Measurements from ENCODE around the gene MRO.
"Not testable (repeated sequence)": the region's sequence is repeated elsewhere in the genome, so short reads cannot be mapped to it uniquely, and the experiment has no call there.

MRO gene

DNA sequence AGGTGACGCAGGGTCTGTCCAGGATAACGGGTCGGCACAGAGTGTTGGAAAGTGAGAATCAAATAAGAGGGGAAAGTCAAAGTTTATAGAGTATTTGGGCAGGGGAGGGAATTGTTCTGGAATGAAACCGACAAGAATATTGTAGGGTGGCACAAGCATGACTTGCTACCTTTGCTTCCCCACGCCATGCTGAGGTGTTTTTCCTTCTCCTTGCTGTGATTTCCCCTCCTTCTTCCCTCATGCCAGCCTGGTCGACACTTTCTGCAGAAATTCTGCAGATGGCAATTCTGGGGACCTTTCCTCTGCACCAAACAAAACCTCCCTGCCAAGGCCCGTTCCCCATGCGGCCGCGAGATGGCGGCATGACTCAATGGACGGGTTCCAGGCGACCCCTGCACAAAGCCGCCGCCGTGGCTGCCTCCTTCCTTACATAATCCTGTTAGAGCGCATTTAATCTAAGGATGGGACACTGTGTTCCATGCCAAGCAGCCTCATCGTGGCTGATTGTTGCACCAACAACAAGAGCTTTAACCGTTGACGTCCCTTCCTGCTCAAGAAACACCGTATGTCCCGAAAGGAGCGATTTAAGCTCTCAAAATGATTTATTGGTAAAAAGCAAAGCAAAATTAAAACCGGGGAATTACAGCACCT lies at the start of gene MRO:
Gene MRO, minus strand, starts transcription at position 289 of the 651 bp plus-strand sequence. CDS start 10,616 bp downstream, outside the sequence.
- Histone ChIP-seq H3K27me3 (ENCODE audit: control insufficient read depth, insufficient read depth, low read length) (peaks cover 3% of the 10 kb centered on the region), H3K4me1 (ENCODE audit: control insufficient read depth, insufficient read depth, low read length) (peaks cover 20% of the 10 kb centered on the region), H3K9me3 (ENCODE audit: control insufficient read depth, insufficient read depth, low read length) (no peaks in the 10 kb centered on the region), H3K9ac (ENCODE audit: low read depth, low read length) (no peak within 1 kb of the TSS), H3K36me3 (ENCODE audit: control insufficient read depth, insufficient read depth, low read length) (no peaks in the 10 kb centered on the region), H3K4me3 (ENCODE audit: low read depth, low read length) (peak within 1 kb of the TSS; percentile 51)

DNA sequence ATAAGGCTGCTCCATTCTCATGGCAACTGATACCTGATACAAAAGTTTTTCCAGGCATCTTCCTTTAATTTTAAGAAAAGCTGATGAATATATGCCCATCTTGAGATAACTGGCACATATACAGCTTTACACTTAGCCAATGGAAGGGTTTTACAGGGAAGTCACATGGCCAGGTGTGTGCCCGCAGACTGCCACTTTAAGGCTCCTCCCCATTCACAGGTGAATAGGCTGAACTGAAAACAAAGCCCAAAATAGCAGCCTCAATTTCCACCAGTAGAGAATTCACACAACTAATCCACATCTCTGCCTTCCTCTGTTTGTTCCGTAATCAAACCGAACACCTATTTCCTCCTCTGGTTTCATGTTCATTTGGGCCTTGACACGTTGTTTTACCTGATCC lies 49.3 kb upstream of the MRO start:
- Histone ChIP-seq H3K9ac (ENCODE audit: low read depth, low read length) (no peak overlapping the region), H3K9me3 (ENCODE audit: control insufficient read depth, insufficient read depth, low read length) (no peaks in the 10 kb centered on the region), H3K4me1 (ENCODE audit: control insufficient read depth, insufficient read depth, low read length) (peaks cover 3% of the 10 kb centered on the region)

GRCh38 chr18:50866765-50867164 lies 46.9 kb upstream of the MRO start:
- Histone ChIP-seq H3K4me1 (ENCODE audit: control insufficient read depth, insufficient read depth, low read length) (no peaks in the 10 kb centered on the region), H3K27me3 (ENCODE audit: control insufficient read depth, insufficient read depth, low read length) (no peaks in the 10 kb centered on the region), H3K4me3 (ENCODE audit: low read depth, low read length) (no peak overlapping the region), H3K9ac (ENCODE audit: low read depth, low read length) (no peak overlapping the region), H3K9me3 (ENCODE audit: control insufficient read depth, insufficient read depth, low read length) (no peaks in the 10 kb centered on the region), H3K36me3 (ENCODE audit: control insufficient read depth, insufficient read depth, low read length) (no peaks in the 10 kb centered on the region)

More for the DNA sequence above, 49.3 kb upstream of the MRO start:
- H3K36me3 ChIP-seq (ENCODE audit: control insufficient read depth, insufficient read depth, low read length) = no peaks in the 10 kb centered on the region
- H3K4me3 ChIP-seq (ENCODE audit: low read depth, low read length) = no peak overlapping the region
- no peaks in the 10 kb centered on the region for H3K27me3 ChIP-seq (ENCODE audit: control insufficient read depth, insufficient read depth, low read length)

DNA sequence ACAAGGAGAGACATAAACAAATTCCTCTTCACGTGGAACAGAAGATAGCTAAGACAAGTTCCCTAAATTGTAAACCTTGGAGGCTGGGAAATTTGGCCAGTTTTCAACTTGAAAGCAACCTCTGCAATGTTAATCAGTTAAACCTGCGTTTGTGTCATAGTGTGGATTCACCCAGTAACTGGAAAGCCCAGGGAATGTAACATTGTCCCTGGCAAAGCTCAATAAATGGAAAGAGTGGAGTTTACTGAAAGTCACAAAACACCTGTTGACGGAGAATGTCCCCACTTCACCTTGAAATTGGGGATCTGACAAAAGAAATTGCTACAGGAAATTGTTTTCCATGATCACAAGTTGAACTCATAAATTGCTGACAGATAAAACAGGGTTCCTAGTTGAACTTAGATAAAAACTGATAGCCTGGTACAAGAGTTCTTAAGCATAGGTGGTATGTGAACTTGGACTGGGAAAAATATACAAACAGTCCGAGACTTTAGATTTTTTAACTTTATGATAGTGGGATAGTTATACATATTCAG lies 44.1 kb upstream of the MRO start:
- H3K4me3 ChIP-seq (ENCODE audit: low read depth, low read length) = no peak overlapping the region
- no peaks in the 10 kb centered on the region for H3K9me3 ChIP-seq (ENCODE audit: control insufficient read depth, insufficient read depth, low read length)
- no peaks in the 10 kb centered on the region for H3K27me3 ChIP-seq (ENCODE audit: control insufficient read depth, insufficient read depth, low read length)
- H3K4me1 ChIP-seq (ENCODE audit: control insufficient read depth, insufficient read depth, low read length) = no peaks in the 10 kb centered on the region
- H3K9ac ChIP-seq (ENCODE audit: low read depth, low read length) = no peak overlapping the region
- H3K36me3 ChIP-seq (ENCODE audit: control insufficient read depth, insufficient read depth, low read length) = no peaks in the 10 kb centered on the region

DNA sequence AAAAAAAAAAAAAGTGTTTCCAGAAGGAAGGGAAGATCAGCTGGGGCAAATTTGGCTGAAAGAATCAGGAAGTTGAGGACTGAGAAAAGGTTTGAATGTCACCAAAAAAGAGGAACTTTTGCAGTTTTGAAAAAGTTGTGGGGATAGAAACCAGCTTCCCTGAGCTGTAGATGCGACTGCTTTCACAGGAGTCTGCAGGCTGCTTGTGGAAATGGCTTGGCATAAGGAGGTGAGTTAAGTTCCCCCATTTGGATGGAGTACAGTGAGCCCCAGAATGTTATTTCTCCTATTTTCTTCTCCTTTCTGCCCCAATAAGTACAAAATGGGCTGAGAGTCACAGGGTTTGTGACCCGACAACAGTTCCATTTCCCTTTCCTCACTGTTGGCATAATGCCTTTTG lies 42.6 kb upstream of the MRO start:
- Histone ChIP-seq H3K9me3 (ENCODE audit: control insufficient read depth, insufficient read depth, low read length) (no peaks in the 10 kb centered on the region), H3K4me1 (ENCODE audit: control insufficient read depth, insufficient read depth, low read length) (no peaks in the 10 kb centered on the region), H3K36me3 (ENCODE audit: control insufficient read depth, insufficient read depth, low read length) (no peaks in the 10 kb centered on the region), H3K27me3 (ENCODE audit: control insufficient read depth, insufficient read depth, low read length) (no peaks in the 10 kb centered on the region), H3K4me3 (ENCODE audit: low read depth, low read length) (no peak overlapping the region), H3K9ac (ENCODE audit: low read depth, low read length) (no peak overlapping the region)

GRCh38 chr18:50861617-50862016 lies 41.8 kb upstream of the MRO start:
- no peaks in the 10 kb centered on the region for H3K4me1 ChIP-seq (ENCODE audit: control insufficient read depth, insufficient read depth, low read length)
- H3K9ac ChIP-seq (ENCODE audit: low read depth, low read length) = no peak overlapping the region
- H3K4me3 ChIP-seq (ENCODE audit: low read depth, low read length) = no peak overlapping the region
- no peaks in the 10 kb centered on the region for H3K9me3 ChIP-seq (ENCODE audit: control insufficient read depth, insufficient read depth, low read length)
- no peaks in the 10 kb centered on the region for H3K27me3 ChIP-seq (ENCODE audit: control insufficient read depth, insufficient read depth, low read length)
- H3K36me3 ChIP-seq (ENCODE audit: control insufficient read depth, insufficient read depth, low read length) = no peaks in the 10 kb centered on the region

DNA sequence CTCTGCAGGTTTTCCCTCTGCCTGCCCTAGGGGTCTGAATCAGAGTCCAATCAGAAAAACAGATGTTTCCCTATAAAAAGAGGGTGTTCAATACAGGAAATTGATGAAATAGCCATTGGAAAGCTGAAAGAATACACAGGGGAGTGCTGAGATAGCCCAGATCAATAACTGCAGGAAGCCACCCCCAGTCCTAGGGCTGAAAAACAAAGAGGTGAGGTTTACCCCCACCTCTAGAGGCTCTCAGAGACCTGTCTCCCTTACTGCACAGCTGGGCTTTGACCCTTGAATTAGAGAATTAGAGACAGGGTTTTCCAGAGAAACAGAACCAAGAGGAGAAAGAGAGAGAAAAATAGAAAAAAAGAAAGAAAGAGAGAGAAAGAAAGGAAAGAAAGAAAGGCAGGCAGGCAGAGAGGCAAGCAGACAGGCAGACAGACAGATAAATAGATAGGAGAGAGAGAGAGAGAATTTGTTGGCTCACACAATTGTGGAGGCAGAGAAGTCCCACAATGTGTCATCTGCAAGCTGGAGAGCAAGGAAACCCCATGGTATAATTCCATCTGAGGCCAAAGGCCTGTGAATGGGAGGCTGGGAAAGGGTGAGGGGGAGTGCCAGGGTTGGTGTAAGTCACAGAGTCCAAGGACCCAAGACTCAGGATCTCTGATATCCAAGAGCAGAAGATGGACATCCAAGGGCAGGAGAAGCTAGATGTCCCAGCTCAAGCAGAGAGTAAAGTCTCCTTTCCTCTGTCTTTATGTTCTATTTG lies 40.2 kb upstream of the MRO start:
- H3K36me3 ChIP-seq (ENCODE audit: control insufficient read depth, insufficient read depth, low read length) = no peaks in the 10 kb centered on the region
- H3K4me3 ChIP-seq (ENCODE audit: low read depth, low read length) = no peak overlapping the region
- no peaks in the 10 kb centered on the region for H3K27me3 ChIP-seq (ENCODE audit: control insufficient read depth, insufficient read depth, low read length)
- no peaks in the 10 kb centered on the region for H3K4me1 ChIP-seq (ENCODE audit: control insufficient read depth, insufficient read depth, low read length)
- H3K9ac ChIP-seq (ENCODE audit: low read depth, low read length) = no peak overlapping the region
- H3K9me3 ChIP-seq (ENCODE audit: control insufficient read depth, insufficient read depth, low read length) = no peaks in the 10 kb centered on the region

- Histone ChIP-seq H3K9ac (ENCODE audit: low read depth, low read length) (no peak overlapping the region), H3K36me3 (ENCODE audit: control insufficient read depth, insufficient read depth, low read length) (no peaks in the 10 kb centered on the region), H3K27me3 (ENCODE audit: control insufficient read depth, insufficient read depth, low read length) (no peaks in the 10 kb centered on the region), H3K4me3 (ENCODE audit: low read depth, low read length) (no peak overlapping the region), H3K4me1 (ENCODE audit: control insufficient read depth, insufficient read depth, low read length) (no peaks in the 10 kb centered on the region), H3K9me3 (ENCODE audit: control insufficient read depth, insufficient read depth, low read length) (no peaks in the 10 kb centered on the region)
These were observed 37.9 kb upstream of the MRO start for GRCh38 chr18:50857694-50858093.

GRCh38 chr18:50857166-50857565 lies 37.4 kb upstream of the MRO start:
- not testable (repeated sequence) for H3K9ac ChIP-seq (ENCODE audit: low read depth, low read length); H3K9me3 ChIP-seq (ENCODE audit: control insufficient read depth, insufficient read depth, low read length); H3K27me3 ChIP-seq (ENCODE audit: control insufficient read depth, insufficient read depth, low read length); H3K4me3 ChIP-seq (ENCODE audit: low read depth, low read length); H3K36me3 ChIP-seq (ENCODE audit: control insufficient read depth, insufficient read depth, low read length); H3K4me1 ChIP-seq (ENCODE audit: control insufficient read depth, insufficient read depth, low read length)

DNA sequence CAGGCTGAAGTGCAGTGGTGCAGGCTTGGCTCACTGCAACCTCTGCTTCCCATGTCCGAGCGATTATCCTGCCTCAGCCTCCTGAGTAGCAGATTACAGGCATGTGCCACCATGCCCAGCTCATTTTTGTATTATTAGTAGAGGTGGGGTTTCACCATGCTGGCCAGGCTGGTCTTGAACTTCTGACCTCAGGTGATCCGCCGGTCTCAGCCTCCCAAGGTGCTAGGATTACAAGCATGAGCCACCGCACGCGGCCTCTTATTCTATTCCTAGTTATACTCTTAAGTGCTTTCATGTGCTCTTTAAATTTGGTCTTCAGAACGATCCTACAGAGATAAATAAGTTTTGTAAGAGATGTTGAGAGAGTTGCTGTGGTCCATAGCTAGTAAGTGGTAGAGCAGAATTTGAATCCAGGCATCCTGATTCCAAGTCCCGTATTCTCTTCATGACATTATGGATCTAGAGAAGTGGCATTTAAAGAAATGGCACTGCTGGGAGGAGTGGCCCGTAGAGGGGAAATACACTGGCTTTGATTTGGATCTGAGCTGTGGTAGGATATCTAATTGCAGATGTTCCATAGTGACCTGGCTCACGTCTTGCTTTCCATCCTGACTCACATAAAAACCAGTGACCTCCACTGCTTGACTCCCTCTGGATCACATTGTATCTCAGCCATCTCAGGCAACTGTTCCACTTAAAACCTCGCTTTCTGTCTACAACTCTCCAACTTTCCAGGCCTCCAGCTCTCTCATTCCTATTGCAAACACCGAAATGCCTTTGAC lies 36.4 kb upstream of the MRO start:
- Histone ChIP-seq H3K36me3 (ENCODE audit: control insufficient read depth, insufficient read depth, low read length) (no peaks in the 10 kb centered on the region), H3K9me3 (ENCODE audit: control insufficient read depth, insufficient read depth, low read length) (no peaks in the 10 kb centered on the region), H3K9ac (ENCODE audit: low read depth, low read length) (no peak overlapping the region), H3K27me3 (ENCODE audit: control insufficient read depth, insufficient read depth, low read length) (no peaks in the 10 kb centered on the region), H3K4me3 (ENCODE audit: low read depth, low read length) (no peak overlapping the region), H3K4me1 (ENCODE audit: control insufficient read depth, insufficient read depth, low read length) (no peaks in the 10 kb centered on the region)

DNA sequence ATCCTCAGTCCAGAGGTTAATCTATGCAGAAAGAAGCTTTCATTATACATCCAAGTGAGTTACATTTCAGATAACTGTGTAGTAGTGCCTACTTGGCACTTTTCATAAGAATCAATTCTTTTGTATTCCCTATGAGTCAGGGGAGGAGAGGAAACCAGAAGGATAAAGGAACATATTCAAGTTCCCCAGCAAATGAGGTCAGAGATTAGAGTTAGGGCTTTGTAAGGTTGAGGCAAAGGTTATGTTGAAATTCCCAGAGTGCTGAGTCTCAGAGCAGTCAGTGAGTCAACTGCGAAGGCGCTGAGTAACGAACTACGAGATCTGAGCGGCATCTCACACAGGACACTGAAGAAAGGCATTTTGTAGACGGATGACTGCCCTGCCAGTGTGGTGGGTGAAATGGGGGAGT lies 34.1 kb upstream of the MRO start:
- Histone ChIP-seq H3K36me3 (ENCODE audit: control insufficient read depth, insufficient read depth, low read length) (no peaks in the 10 kb centered on the region), H3K4me3 (ENCODE audit: low read depth, low read length) (no peak overlapping the region), H3K27me3 (ENCODE audit: control insufficient read depth, insufficient read depth, low read length) (no peaks in the 10 kb centered on the region)

More for the DNA sequence above, 34.1 kb upstream of the MRO start:
- no peaks in the 10 kb centered on the region for H3K4me1 ChIP-seq (ENCODE audit: control insufficient read depth, insufficient read depth, low read length)
- no peaks in the 10 kb centered on the region for H3K9me3 ChIP-seq (ENCODE audit: control insufficient read depth, insufficient read depth, low read length)
- no peak overlapping the region for H3K9ac ChIP-seq (ENCODE audit: low read depth, low read length)

All from iPS-15b (cell line).